Measurements from ENCODE around the gene FOXA3.

Gene FOXA3

DNA sequence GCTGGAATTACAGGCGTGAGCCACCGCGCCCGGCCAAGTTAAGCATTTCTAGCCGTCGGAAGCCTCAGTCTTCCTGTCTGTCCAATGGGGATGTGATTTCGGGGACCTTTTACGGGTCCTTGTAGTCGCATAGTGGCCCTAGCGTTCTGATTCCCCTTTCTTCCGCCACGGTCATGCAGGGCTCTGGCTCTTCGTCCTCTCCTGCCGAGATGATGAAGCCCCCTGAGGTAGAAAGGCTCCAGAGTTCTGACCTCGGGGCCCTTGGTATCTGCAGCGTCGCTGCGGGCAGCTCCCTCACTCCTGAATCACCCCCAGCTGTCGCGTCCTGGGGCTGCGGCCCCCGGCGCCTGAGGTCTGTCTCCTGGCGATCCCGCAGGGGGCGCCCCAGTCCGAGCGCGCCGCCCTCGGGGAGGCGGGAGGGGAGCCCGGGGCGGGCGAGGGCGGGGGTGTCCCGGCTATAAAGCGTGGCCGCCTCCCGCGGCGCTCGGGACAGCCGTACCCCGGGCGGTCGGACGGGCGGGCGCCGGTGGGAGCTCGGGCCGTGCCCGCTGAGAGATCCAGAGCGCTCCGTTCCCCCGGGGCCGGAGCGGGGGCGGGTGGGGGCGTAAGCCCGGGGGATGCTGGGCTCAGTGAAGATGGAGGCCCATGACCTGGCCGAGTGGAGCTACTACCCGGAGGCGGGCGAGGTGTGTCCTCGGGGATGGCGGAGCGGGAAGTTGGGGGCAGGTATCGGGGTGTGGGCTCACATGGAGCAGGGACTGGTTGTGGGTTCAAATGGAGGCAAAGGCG lies at the start of gene FOXA3:
FOXA3 (plus strand) TSS at position 487 of the 789 bp plus-strand sequence; CDS start at position 618, 131 bp downstream.
- peak; percentile 56 for DNase-seq (ENCODE audit: low read depth)

DNA sequence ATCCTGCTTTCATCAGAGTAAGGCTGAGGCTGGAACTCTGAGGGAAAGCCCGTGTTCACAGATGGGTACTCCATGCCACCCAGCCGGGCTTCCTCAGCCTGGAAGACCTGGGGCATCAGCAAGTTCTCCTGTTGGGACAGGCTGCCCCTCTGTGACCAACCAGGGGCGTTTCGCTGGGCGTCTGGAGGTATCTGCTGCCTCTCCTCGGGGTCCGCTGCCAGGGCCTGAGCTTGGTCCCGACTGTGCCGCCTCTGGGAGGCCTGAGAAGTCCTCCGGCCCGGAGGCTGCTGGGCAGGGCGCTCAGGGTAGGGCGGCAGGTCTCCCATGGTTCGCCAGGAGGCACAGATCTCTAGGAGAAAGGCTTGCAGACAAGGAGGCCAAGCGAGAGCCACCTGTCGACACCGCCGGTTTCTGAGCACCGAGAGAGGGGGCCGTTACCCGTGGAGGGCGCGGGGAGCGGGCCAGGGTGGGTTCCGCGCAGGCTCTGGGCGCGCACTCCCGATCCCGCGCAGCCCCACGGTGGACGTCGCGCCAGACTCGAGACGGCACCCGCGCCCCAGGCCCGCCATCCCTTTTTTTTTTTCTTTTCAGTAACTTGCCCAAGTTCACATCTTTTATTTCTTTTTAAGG lies 49.2 kb upstream of the FOXA3 start, which contains the start of gene RSPH6A:
RSPH6A (minus strand) TSS at position 458 of the 630 bp plus-strand sequence; CDS start at position 326, 132 bp downstream.
- no peak for DNase-seq (ENCODE audit: low read depth)

- DNase-seq (ENCODE audit: low read depth) = no peak
Observed at GRCh38 chr19:45815481-45816216, 48.5 kb upstream of the FOXA3 start.

GRCh38 chr19:45816236-45817009 lies 47.7 kb upstream of the FOXA3 start:
- DNase-seq (ENCODE audit: low read depth) = no peak

GRCh38 chr19:45817010-45817724 lies 47.0 kb upstream of the FOXA3 start:
- peak; percentile 92 for DNase-seq (ENCODE audit: low read depth)

DNA sequence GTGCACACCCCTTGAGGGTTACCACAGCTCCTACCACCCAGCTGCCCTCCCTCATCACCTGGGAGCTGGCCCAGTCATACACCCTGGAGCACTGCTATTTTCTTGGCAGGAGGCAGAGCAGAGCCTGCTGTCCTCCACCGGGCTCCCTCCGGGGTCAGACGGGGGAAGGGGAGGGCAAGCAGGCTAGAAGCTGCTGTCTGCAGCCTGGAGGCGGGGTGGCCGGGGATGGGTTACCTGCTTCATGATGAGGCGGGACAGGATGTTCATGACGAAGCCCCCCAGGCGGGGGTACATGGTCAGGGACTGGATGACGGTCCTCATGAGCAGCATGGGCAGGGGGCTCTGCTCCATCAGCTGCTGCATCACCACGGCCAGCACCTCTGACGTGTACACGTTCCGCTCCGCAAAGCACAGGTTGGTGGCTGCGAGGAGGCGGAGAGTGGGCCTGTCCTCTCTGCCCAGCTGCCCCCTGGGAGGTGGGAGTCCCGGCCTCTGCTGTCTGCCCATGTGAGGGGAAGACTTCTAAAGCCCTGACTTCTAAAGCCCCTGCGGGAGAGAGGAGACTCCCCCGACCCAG lies 46.3 kb upstream of the FOXA3 start:
- DNase-seq (ENCODE audit: low read depth) = no peak

- no peak for DNase-seq (ENCODE audit: low read depth)
Observed at GRCh38 chr19:45819769-45820168, 44.4 kb upstream of the FOXA3 start.

DNA sequence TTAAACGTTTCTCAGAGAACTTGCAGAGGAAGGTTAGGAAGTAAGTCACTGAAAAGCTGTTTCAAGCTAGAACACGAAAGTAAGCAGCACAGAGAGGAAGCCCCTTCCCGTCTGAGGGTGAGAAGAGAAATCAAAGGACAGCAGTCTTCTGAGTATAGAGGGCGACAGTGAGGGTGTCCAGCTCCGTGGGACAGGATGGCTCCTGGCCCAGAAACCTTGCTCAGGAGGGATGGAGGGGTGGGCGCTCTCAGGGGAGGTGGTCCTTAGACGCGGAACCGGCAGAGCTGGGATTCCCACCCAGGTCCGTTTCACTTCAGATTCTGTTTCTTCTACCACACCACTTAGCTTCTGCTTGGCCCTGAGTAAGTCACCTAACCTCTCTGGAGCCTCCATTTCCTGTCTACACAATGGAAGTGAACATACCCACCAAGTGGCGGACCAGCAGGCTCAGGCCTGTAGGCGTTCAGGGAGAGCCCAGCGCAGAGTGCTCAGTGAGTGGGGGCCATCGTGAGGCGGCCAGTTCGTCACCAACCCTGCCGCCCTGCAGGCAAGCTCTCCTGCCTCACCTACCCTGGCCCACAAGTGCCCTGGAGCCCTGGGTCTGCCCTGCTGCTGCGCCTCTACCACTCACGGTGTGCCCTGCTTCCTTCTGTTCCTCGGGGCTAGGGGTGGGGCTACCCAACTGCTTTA lies 43.6 kb upstream of the FOXA3 start:
- DNase-seq (ENCODE audit: low read depth) = no peak

DNA sequence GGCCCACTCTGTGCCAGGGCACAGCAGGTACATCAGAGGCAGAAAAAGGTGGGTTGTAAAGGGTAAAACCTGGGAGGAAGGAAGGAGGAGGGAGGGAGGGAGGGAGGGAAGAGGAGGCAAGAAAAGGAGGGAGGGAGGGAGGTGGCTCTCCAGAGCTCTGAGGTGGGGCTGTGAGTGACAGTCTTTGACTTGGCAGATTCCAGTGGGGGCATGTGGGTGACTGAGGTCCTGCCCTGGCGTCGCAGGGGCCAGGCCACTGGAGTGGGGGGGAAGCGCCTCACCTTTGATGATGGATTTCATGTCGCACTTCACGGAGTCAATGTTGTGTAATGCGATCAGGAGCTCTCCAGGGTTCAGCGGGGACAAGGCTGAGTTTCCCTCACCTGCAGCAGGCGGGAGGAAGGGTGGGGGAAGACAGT lies 43.0 kb upstream of the FOXA3 start:
- no peak for DNase-seq (ENCODE audit: low read depth)

DNA sequence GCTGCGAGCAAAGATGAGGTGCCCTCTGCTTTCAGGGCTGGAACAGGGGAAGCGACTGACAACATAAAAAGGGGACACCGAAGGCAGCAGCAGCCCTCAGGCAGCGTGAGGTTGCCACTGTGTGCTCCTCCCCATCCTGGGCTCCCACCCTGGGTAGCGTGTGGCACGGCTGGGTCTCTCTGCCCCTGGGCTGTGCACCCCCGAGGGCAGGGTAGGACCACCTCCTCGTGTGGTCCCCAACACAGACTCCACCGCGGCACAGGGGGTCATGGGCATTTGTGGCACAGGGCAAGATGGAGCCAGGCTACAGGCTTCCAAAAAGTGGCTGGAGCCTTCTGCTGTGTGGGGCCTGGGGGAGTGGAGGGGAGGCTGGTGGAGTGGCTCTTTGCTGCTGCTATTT lies 42.6 kb upstream of the FOXA3 start:
- DNase-seq (ENCODE audit: low read depth) = no peak

GRCh38 chr19:45822716-45823115 lies 41.4 kb upstream of the FOXA3 start:
- no peak for DNase-seq (ENCODE audit: low read depth)

GRCh38 chr19:45823182-45823581 lies 40.9 kb upstream of the FOXA3 start:
- no peak for DNase-seq (ENCODE audit: low read depth)

GRCh38 chr19:45824041-45824471 lies 40.1 kb upstream of the FOXA3 start:
- DNase-seq (ENCODE audit: low read depth) = no peak

GRCh38 chr19:45824531-45825262 lies 39.4 kb upstream of the FOXA3 start:
- no peak for DNase-seq (ENCODE audit: low read depth)

DNA sequence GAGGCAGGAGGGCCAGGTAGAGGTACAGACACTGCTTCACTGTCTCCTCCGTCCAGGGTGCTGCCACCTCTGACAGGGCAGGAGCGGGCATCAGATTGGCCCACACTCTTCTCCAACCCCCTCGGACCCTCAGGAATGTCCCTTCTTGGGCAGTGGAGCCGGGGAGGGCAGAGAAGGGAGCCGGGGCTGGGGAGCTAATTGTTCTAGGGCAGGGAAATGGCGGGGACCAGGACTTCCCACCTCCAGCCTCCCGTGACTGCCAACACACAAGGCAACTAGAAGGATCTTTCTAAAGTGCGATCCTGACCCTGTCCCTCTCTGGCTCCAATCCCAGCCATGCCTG lies 38.9 kb upstream of the FOXA3 start:
- no peak for DNase-seq (ENCODE audit: low read depth)

DNA sequence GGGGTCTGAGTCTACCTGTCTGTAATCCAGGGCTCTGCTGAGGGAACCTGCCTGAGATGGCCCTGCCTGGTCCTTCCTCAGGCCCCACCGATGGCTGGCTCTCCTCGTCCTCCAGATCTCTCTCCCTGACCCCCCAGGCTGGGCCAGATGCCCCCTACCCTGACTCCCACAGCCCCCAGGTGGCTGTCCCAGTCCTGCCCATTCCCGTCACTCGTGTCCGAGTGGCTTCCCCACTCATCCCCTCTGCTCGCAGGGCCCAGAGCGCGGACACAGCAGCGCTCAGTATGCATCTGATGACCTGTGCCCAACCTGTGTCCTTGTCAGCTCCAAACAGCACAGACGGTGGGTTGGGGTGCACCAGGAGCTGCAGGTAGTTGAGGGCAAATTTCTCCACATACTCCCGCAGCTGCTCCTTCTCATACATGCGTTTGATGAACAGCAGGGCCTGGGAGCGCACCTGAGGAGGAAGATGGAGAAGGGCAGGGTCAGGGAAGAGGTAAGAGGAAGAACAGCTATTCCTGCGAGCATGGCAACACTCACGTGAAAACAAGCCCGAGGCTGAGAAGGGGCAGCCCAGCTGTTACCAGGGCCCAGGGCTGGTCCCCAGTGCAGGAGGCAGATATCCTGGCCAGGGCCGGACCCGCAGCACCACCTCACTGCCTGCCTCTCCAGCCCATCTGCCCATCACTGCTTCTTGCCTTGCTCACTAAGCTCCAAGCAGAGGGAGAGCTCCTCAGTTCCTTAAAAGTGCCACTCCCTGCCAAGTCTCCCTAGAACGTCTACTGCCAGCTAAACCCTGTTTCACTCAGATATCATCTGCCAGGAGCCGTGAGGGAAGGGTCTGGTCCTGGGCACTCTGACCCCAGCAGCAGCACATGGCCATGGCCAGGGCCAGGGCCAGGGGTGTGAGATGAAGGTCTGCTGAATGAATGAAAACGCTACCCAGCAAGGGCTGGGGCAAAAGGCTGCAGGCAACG lies 37.9 kb upstream of the FOXA3 start:
- DNase-seq (ENCODE audit: low read depth) = no peak

- no peak for DNase-seq (ENCODE audit: low read depth)
Observed at GRCh38 chr19:45826934-45827333, 37.2 kb upstream of the FOXA3 start.

- no peak for DNase-seq (ENCODE audit: low read depth)
Observed at GRCh38 chr19:45827459-45828093, 36.5 kb upstream of the FOXA3 start.

All from activated T-helper 9 cell treated with anti-CD3 and anti-CD28 coated beads, Interleukin-2, amount 50 U/mL, for 16 hours (primary cell).